A549 (cell line): ENCODE measurements around the gene GNPAT.

Experiments
- MYC ChIP-seq: IDR thresholded peaks from 2 replicates; pipeline ENCODE4 v1.6.1; 2012; ENCODE audit warnings: mild to moderate bottlenecking, inconsistent platforms, low read length, improper control_type of control experiment, borderline replicate concordance
- RFX5 ChIP-seq: fragments of 450-650 bp; IDR thresholded peaks from 2 replicates; pipeline ENCODE4 v1.7.1; 2014; ENCODE audit warnings: antibody characterized with exemption, mild to moderate bottlenecking, moderate library complexity
- TF ChIP-seq, protein P1 (sequence below): fragments of >200 bp; sonication (Bioruptor Twin); formaldehyde crosslinking; IDR thresholded peaks from 3 replicates; pipeline ENCODE4 v1.5.1; 2016

DNA sequence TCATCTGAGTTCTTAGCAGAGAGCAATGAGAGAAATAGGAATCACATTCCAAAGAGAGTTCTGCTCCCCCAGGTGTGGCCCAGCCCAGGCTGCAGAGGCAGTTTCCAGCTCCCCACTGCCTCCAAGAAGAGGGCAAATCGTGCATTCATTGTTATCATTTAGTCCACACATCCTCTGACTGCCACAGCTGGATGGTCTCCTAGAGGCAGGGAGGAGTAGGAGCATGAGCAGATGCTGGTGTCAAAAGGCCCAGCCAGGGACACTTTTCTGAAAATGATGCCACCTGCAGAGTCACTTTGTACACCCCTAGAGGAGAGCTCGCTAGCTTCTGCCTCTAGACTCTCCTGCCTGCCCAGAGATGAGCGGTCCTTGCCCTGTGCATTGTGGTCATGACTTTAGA, 33.6 kb upstream of the GNPAT start:
- TF ChIP-seq MYC (no peak), RFX5 (no peak)
- TF ChIP-seq, protein P1, sequence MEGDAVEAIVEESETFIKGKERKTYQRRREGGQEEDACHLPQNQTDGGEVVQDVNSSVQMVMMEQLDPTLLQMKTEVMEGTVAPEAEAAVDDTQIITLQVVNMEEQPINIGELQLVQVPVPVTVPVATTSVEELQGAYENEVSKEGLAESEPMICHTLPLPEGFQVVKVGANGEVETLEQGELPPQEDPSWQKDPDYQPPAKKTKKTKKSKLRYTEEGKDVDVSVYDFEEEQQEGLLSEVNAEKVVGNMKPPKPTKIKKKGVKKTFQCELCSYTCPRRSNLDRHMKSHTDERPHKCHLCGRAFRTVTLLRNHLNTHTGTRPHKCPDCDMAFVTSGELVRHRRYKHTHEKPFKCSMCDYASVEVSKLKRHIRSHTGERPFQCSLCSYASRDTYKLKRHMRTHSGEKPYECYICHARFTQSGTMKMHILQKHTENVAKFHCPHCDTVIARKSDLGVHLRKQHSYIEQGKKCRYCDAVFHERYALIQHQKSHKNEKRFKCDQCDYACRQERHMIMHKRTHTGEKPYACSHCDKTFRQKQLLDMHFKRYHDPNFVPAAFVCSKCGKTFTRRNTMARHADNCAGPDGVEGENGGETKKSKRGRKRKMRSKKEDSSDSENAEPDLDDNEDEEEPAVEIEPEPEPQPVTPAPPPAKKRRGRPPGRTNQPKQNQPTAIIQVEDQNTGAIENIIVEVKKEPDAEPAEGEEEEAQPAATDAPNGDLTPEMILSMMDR = no peak
